SK-MEL-5 (cell line): ENCODE data around the gene PDE11A. TPM values are rescaled to one million over a fixed set of nuclear protein-coding genes. Genes with fewer than 3 reads are reported as not detected.
A peak's percentile ranks its signal among the peaks of the same experiment; 100 is the strongest.

Experiments
- DNase-seq: peaks from one replicate; pipeline ENCODE4 v3.0.0-alpha.2; 2016; ENCODE audit warnings: low read depth, low spot score
- in situ Hi-C: cut with HindIII; loops from 2 replicates; pipeline ENCODE4 v1.10.0; 2016; ENCODE audit warnings: low sequenced_read_pairs, high pct_unique_total_duplicates, low pct_unique_long_range_greater_than_20kb
- total RNA-seq: library from RNA; depleted of rRNA; stranded (reverse); fragments of >200 nt; shearing (Covaris generic); gene quantifications from 2 replicates; pipeline ENCODE4 v1.2.3, GENCODE V29; 2014

Gene PDE11A
- total RNA-seq, 1 experiment from 2014 or later, result 1.7 TPM

GRCh38 chr2:177778472-177778871, 294.1 kb downstream of the PDE11A start:
- no peak for DNase-seq
- in situ Hi-C loops, result no loop called here

DNA sequence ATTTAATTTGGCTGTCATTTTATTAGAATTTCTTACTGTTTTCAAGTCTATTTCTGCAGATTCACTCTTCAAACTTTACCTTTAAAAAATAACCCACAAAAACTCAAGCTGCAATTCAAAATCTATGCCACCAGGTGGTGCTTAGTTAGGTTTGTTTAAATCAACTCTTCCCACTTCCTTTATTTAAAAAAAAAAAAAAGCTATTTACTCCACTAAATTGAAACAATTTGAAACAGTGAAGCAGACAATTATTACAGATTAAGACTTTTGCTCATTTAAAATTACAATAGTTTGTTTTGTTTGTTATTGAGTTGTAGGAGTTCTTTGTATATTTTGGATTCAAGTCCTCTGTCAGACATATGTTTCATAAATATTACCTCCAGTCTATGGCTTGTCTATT, 300.0 kb downstream of the PDE11A start:
- DNase-seq, result peak; percentile 69
- in situ Hi-C loops, result no loop called here

- in situ Hi-C loops, result no loop called here
- peak; percentile 95 for DNase-seq
These were observed 301.4 kb downstream of the PDE11A start for GRCh38 chr2:177771191-177771590.

- in situ Hi-C loops, result no loop called here
- peak; percentile 13 for DNase-seq
These were observed 304.8 kb downstream of the PDE11A start for GRCh38 chr2:177767768-177768167.

DNA sequence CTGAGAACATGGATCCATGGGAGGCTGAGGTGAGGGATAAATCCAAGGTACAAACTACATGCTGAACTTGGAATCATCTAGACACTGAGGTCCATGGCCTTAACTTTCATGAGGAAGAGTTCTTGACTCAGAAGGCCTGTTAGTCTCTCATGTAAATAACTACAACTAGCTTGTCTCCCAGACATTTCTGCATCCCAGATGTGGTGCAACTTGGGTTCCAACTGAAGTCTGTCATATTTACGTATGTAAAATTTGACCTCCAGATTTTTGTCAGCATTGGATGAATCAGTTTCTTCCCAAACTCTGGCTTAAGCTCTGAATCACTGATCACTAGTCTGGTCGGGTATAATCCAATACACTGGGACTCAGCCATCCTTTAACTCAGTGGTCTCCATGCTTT, 306.9 kb downstream of the PDE11A start:
- in situ Hi-C loops, result no loop called here
- no peak for DNase-seq

DNA sequence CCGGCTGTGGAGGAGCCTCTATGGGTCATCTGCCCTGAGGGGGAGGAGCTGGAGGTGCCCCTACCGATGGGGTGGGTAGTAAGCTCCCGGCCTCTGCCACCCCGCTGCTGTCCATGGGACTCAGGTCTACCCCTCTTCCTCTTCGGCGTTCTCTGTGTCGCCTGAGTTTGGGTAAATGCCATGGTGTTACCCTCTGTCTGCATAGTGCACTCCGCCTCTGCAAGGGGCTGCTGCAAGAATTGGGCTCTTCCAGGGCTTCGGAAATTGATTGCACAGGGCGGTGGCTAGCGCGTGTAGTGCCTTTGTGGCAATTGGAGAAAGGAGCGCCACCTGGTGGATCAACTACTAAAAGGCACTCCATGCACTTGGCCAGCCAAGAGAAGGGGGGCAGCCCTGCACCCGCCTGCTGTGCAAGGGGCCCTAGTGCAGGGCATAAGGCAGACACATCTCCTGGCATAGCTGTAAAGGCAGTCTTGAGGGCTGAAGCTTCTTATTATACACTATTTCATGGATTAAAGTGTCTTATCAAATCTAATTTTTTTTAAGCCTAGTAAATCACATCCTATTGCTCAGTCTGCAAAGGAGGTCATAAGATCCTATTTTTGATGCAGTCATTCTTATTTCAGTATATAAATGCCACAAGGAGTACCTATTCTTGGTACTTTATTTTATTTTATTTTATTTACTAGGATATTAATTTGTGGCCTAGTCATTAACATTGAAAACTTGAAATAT, 308.9 kb downstream of the PDE11A start:
- in situ Hi-C loops, result no loop called here
- peak; percentile 85 for DNase-seq

GRCh38 chr2:177759443-177759842, 313.1 kb downstream of the PDE11A start:
- DNase-seq, result no peak
- in situ Hi-C loops, result no loop called here

- DNase-seq, result peak; percentile 89
- in situ Hi-C loops, result no loop called here
These were observed 313.8 kb downstream of the PDE11A start for GRCh38 chr2:177758591-177759371.

DNA sequence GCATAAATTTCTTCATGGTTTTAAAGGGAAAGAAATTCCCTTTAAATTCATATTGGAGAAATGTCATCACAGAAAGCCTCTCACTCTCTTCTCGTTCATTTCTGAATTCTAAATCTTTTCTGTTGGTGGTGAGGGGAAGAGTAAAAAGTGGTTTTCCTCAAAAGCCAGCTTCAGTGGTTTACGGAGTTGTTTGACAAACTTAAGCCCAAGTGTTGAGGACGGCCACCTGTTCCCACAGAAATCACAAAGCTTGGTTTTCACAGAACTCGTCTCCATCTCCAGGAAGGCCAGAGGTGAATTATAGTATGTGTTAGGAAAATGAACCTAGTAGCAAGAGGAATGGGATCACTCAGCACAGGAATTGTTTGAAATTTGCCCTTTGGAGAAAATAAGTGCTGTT, 316.2 kb downstream of the PDE11A start:
- DNase-seq, result no peak
- in situ Hi-C loops, result no loop called here

DNA sequence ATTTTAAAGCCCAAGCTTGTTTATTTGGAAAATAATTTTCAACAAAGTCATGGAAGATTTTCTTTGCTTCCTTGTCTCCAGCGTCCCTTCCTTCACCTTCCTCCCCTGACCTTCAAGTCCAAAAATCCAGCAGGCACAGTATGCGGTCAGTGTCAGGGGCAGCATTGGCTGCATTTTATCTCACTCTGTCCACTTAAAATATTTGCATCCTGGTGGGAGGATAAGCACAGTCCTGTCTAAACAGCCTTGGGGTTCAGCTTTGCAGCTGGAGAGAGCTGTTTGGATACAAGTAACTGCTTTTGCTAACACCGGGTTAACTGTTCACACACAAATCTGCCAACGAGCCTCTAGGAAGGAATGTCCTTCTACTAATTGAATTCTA, 318.1 kb downstream of the PDE11A start:
- in situ Hi-C loops, result no loop called here
- no peak for DNase-seq

- peak; percentile 91 for DNase-seq
- in situ Hi-C loops, result no loop called here
These were observed 318.7 kb downstream of the PDE11A start for GRCh38 chr2:177753682-177754491.

DNA sequence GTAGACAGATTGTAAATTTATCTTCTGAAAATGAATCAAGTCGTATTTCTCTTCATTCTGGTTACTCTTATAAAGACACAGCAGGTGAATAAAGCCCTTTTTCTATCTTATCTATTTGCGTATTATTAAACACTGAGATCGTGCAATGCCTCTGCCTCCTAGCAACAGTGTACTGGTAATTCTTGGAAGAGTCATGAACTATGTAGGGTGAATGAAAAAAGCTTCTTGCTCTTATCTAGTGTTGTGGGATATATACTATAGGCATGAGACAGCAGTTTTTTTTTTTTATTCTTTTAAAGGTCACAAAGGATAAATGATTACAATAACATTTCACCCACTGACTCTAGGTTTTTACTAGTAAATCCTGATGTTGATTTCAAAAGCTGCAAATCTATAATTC, 324.2 kb downstream of the PDE11A start:
- no peak for DNase-seq
- in situ Hi-C loops, result loop anchor here (25.0 kb wide), 1 partner anchor 586 kb away; no protein-coding TSS in a partner anchor

GRCh38 chr2:177747384-177747783, 325.2 kb downstream of the PDE11A start:
- DNase-seq, result no peak
- in situ Hi-C loops, result loop anchor here (25.0 kb wide), 1 partner anchor 585 kb away; no protein-coding TSS in a partner anchor

GRCh38 chr2:177746358-177746757, 326.2 kb downstream of the PDE11A start:
- DNase-seq, result no peak
- in situ Hi-C loops, result loop anchor here (25.0 kb wide), 1 partner anchor 584 kb away; no protein-coding TSS in a partner anchor

- in situ Hi-C loops, result loop anchor here (25.0 kb wide), 1 partner anchor 583 kb away; no protein-coding TSS in a partner anchor
These were observed 327.0 kb downstream of the PDE11A start for GRCh38 chr2:177745531-177745930.

GRCh38 chr2:177742851-177743250, 329.7 kb downstream of the PDE11A start:
- DNase-seq, result no peak
- in situ Hi-C loops, result loop anchor here (25.0 kb wide), 1 partner anchor 581 kb away; no protein-coding TSS in a partner anchor

More at GRCh38 chr2:177745531-177745930, 327.0 kb downstream of the PDE11A start:
- no peak for DNase-seq

GRCh38 chr2:177741866-177742265, 330.7 kb downstream of the PDE11A start:
- in situ Hi-C loops, result loop anchor here (25.0 kb wide), 1 partner anchor 580 kb away; no protein-coding TSS in a partner anchor
- DNase-seq, result no peak

DNA sequence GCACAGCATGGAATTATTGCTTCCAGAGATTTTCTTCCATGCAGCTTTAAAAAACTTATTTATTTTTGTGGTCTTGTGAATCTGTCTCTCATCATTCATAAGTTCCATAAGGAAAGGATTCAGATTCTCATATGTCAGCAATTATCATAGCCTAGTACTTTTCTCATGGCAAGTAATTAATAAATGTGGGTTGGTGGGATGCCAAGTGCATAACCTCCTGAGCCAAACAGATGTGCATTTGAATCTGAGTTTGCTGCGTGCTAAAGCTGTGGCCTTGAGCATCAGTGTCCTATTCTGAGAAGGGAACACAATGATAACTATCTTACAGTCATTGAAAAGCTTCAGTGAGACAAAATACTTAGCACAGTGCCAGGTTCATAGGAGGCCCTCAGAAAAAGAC, 331.9 kb downstream of the PDE11A start:
- DNase-seq, result no peak
- in situ Hi-C loops, result loop anchor here (25.0 kb wide), 1 partner anchor 578 kb away; no protein-coding TSS in a partner anchor
